RWPE1 (cell line): ENCODE results near the gene USP32.

Experiments used
- CTCF ChIA-PET: fragments of 350-600 bp; sonication (Branson Sonifier 250); formaldehyde crosslinking; extraction: SDS; loops from one replicate; lab custom pipeline; 2021; lab: Yijun Ruan, JAX
- POLR2A ChIA-PET: fragments of 400-600 bp; formaldehyde crosslinking; extraction: SDS; loops from one replicate; lab custom pipeline; 2020; ENCODE audit warnings: antibody characterized with exemption; ENCODE audit not compliant: low non-redundant PET; lab: Yijun Ruan, JAX
- DNase-seq: peaks from one replicate; pipeline ENCODE4 v3.0.0; 2012; ENCODE audit warnings: low spot score
- H3K27ac ChIP-seq: fragments of 450-650 bp; 2 replicates; pipeline ENCODE4 v1.5.1; 2017
- CTCF ChIP-seq: fragments of 450-650 bp; conservative IDR thresholded peaks from 2 replicates; pipeline ENCODE4 v1.5.1; 2017; ENCODE audit warnings: low read depth, mild to moderate bottlenecking

The USP32 gene

DNA sequence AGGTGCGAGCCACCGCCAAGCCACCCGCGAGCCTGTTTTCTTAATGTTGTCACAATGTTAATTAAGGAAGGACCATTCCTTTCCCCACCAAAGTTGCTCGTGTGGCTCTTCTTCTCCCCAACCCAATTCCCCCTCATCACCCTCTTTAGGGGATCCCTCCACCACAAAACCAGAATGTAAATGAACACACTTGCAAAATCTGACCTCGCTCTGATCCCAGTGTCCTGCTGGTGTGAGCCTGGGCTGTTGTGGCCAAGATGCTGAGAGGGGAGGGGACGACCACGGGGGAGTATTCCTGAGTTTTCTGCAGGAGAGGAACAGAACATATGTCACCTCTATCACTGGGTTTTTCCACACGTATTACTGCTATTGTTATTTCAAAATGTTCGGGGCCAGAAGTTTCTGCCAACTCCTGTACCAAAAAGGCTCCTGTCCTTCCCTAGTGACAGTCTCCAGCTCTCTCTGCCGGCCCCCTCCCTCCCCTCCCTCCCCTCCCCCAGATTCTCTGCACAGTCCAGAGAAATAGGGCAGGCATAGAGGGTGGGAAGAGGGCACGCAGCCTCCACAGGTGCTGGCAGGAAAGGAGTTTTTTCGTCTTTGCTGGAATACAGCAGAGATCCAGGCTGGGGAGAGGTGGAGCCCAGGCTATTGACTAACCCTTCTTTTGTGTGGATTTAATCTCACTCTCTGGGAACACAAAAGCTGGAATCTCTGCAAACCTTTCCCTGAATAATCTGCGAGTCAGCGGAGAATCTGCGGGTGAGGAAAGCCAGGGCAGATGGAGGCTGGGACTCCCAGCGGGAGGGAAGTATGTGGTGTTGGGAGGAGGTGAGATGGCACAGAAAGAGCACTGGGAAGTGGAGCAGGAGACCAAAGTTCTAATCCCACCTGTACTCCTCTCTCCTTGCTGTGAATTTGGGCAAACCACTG is 246.7 kb downstream of the USP32 start:
- TF ChIP-seq CTCF = no peak
- POLR2A ChIA-PET = no interaction called here
- no peak overlapping the region for H3K27ac ChIP-seq
- no peak for DNase-seq
- CTCF ChIA-PET = interaction anchor here (0.7 kb wide), 3 partner anchors 13 to 506 kb away, joined by 3 to 5 read pairs (median 4); no protein-coding TSS in a partner anchor

- ChIA-PET POLR2A (no interaction called here), CTCF (interaction anchor here (0.6 to 1.6 kb wide), 2 partner anchors 8 to 263 kb away, joined by 3 to 14 read pairs; no protein-coding TSS in a partner anchor)
- peak; percentile 56 for DNase-seq
- H3K27ac ChIP-seq = peak overlapping the region; percentile 50; the same call in 1 of the 2 replicates
- peak; percentile 89 for TF ChIP-seq CTCF
These were observed 248.9 kb downstream of the USP32 start for GRCh38 chr17:60142872-60143499.

DNA sequence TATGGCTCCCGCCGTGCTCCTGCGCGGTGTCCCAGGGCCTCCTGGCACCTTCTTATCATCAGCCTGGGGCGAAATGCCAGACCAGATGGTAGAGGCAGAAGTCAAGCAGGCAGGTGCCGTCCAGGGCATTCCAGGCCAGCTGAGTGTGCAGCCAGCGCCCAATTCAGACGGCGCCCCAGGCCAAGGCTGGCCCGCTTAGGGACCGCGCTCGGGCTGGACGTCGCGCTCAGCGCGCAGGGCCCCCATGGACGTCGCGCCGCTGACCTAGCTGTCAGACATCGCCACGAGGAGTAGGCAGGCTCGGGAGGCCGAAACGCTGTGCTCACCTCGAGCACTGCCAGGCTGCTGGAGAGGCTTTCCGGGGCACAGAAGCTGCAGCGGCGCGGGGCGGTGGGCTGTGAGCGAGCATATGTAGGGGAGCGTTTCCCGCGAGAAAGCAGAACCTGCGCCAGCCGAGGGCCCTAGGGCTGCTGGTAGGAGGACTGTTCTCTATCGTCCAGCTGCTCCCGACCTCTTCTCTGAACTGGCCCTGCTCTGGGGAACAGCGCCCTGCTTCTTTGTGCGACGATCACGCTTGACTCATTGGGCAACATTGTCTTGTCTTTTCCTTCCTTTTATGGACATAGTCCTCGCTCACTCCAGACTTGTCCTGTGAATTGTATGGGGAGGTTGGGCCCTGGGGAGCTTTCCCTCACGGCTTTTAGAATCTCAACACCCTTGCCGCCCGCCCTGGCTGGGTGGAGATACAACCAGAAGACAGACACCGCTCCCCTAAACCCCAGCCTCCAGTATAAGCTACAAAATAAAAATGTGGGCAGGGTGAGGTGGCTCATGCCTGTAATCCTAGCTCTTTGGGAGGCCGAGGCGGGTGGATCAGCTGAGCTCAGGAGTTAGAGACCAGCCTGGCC is 250.6 kb downstream of the USP32 start:
- CTCF ChIA-PET = interaction anchor here (1.2 to 1.6 kb wide), 2 partner anchors 10 to 303 kb away, joined by 3 to 14 read pairs; no protein-coding TSS in a partner anchor
- DNase-seq = no peak

GRCh38 chr17:60139438-60140285 is 252.3 kb downstream of the USP32 start:
- H3K27ac ChIP-seq = no peak overlapping the region
- POLR2A ChIA-PET = no interaction called here
- peak; percentile 84 for TF ChIP-seq CTCF
- peak; percentile 57 for DNase-seq
- CTCF ChIA-PET = interaction anchor here (0.6 to 1.3 kb wide), 9 partner anchors 17 to 815 kb away, joined by 3 to 5 read pairs (median 3); no protein-coding TSS in a partner anchor

More for the DNA sequence above, 250.6 kb downstream of the USP32 start:
- POLR2A ChIA-PET = interaction anchor here (0.8 kb wide), 1 partner anchor 12 kb away, joined by 4 read pairs; no protein-coding TSS in a partner anchor
- no peak overlapping the region for H3K27ac ChIP-seq
- TF ChIP-seq CTCF = no peak

- no peak for TF ChIP-seq CTCF
- CTCF ChIA-PET = interaction anchor here (0.7 kb wide), 1 partner anchor 814 kb away, joined by 5 read pairs; no protein-coding TSS in a partner anchor
- POLR2A ChIA-PET = interaction anchor here (0.5 kb wide), 1 partner anchor 9 kb away, joined by 9 read pairs; no protein-coding TSS in a partner anchor
- no peak for DNase-seq
- H3K27ac ChIP-seq = no peak overlapping the region
These were observed 253.0 kb downstream of the USP32 start for GRCh38 chr17:60138769-60139437.
